HFFc6 (cell line): Measurements from ENCODE around the gene PNLIPRP3. TPM values are rescaled to one million over a fixed set of nuclear protein-coding genes. Genes with fewer than 3 reads are reported as not detected.

ENCODE experiments used
- DNase-seq: peaks from one replicate; pipeline ENCODE4 v3.0.0-alpha.2; 2018
- H3K27ac Mint-ChIP-seq: 2 replicates; pipeline ENCODE4 v1.8.0; 2020; ENCODE audit warnings: mild to moderate bottlenecking, mixed read lengths
- H3K27me3 Mint-ChIP-seq: 2 replicates; pipeline ENCODE4 v1.8.0; 2021; ENCODE audit warnings: mild to moderate bottlenecking, moderate library complexity, mixed read lengths; ENCODE audit not compliant: insufficient read depth
- H3K36me3 Mint-ChIP-seq: 2 replicates; pipeline ENCODE4 v1.8.0; 2021; ENCODE audit warnings: low read depth, mixed read lengths
- H3K4me1 Mint-ChIP-seq: 2 replicates; pipeline ENCODE4 v1.8.0; 2020; ENCODE audit warnings: low read depth, mixed read lengths
- H3K4me3 Mint-ChIP-seq: 2 replicates; pipeline ENCODE4 v1.8.0; 2020; ENCODE audit warnings: mild to moderate bottlenecking, moderate library complexity, mixed read lengths
- H3K9me3 Mint-ChIP-seq: 2 replicates; pipeline ENCODE4 v1.8.0; 2020; ENCODE audit warnings: mild to moderate bottlenecking, mixed read lengths
- total RNA-seq, 6 experiments: library from RNA; stranded (reverse); fragmentation: NEBNext Ultra II Directional; extraction: Animal tissue kit (Norgen Biotek cat#: 25700); gene quantifications; 2 replicates in 1 of 6; 3 replicates in 5 of 6; pipeline ENCODE4 v1.2.3, GENCODE V29; 2021
- TF ChIP-seq, protein P1 (sequence below): fragments of 200-600 bp; sonication (generic); IDR thresholded peaks from 2 replicates; pipeline ENCODE4 v1.5.0; 2021; ENCODE audit warnings: antibody characterized with exemption, mild to moderate bottlenecking

Gene PNLIPRP3
- total RNA-seq, 6 experiments from 2014 or later = not detected

DNA sequence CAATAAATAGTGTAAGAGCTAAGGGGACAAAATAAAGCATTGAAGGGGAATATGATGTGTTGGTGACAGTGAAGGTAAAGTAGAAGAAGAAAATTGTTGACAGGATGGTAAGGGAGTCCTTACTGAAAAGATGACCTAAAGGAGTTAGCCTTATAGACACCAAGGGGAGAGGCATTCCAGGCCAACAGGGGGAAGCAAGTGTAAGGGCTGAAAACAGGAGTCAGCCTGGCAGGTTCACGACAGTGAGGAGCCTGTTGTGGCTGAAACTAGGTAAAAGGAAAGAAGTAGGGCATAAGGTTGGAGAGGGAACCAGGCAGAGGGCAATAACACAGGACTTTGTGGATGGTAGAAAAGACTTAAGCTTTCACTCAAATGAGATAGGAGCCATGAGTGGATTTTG is 34.0 kb downstream of the PNLIPRP3 start:
- Mint-ChIP-seq H3K4me1 (no peaks in the 10 kb centered on the region), H3K27me3 (no peaks in the 10 kb centered on the region; the same call in 1 of the 2 replicates), H3K27ac (no peak overlapping the region), H3K4me3 (no peak overlapping the region), H3K36me3 (no peaks in the 10 kb centered on the region), H3K9me3 (peaks cover 13% of the 10 kb centered on the region; the same call in 1 of the 2 replicates)
- no peak for DNase-seq
- TF ChIP-seq, protein P1, sequence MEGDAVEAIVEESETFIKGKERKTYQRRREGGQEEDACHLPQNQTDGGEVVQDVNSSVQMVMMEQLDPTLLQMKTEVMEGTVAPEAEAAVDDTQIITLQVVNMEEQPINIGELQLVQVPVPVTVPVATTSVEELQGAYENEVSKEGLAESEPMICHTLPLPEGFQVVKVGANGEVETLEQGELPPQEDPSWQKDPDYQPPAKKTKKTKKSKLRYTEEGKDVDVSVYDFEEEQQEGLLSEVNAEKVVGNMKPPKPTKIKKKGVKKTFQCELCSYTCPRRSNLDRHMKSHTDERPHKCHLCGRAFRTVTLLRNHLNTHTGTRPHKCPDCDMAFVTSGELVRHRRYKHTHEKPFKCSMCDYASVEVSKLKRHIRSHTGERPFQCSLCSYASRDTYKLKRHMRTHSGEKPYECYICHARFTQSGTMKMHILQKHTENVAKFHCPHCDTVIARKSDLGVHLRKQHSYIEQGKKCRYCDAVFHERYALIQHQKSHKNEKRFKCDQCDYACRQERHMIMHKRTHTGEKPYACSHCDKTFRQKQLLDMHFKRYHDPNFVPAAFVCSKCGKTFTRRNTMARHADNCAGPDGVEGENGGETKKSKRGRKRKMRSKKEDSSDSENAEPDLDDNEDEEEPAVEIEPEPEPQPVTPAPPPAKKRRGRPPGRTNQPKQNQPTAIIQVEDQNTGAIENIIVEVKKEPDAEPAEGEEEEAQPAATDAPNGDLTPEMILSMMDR = no peak

DNA sequence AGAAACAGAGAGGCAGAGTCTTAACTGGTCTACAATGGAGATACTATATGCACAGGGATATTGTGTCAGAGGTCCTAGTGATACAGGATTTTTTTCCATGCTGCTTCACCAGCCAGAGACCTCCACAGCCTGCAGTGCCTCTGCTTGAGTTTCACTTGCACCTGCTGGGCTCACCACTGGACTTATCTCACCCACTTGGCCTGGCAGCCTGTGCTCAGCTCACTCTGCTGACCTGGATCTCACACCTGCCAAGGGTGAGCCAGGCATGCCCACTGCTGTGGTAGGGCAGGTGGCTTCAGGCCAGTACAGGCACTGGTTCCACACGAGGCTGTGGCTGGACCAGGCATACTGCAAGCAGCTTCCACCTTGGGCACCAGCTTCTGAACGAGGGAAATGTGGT is 36.6 kb downstream of the PNLIPRP3 start:
- H3K36me3 Mint-ChIP-seq = no peaks in the 10 kb centered on the region
- no peak for DNase-seq
- peaks cover under 1% of the 10 kb centered on the region for H3K4me1 Mint-ChIP-seq
- H3K27me3 Mint-ChIP-seq = no peaks in the 10 kb centered on the region; the same call in none of the 2 replicates
- H3K27ac Mint-ChIP-seq = no peak overlapping the region
- H3K4me3 Mint-ChIP-seq = no peak overlapping the region
- TF ChIP-seq, protein P1 = no peak
- H3K9me3 Mint-ChIP-seq = peaks cover 9% of the 10 kb centered on the region; the same call in 1 of the 2 replicates

DNA sequence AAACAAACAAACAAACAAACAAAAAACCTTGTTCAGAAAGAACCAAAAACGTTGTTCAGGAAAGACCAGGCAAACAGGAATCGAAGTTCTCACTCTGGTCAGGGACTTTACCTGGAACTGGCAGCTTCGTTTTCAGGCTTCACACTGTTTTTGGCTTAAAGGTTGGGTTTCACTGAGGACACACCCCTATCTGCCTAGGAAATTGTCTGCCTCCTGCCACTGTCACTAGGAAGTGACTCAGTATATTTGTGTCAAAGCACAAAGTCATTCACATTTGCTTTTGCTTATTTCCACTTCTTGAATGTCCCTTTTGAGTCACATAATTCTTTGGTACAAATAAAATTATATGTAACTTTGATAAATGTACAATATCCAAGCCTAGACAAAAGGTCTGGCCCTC is 37.9 kb downstream of the PNLIPRP3 start:
- H3K4me3 Mint-ChIP-seq = no peak overlapping the region
- H3K4me1 Mint-ChIP-seq = peaks cover 13% of the 10 kb centered on the region
- H3K27ac Mint-ChIP-seq = no peak overlapping the region
- H3K36me3 Mint-ChIP-seq = no peaks in the 10 kb centered on the region
- TF ChIP-seq, protein P1 = no peak
- H3K27me3 Mint-ChIP-seq = peaks cover 3% of the 10 kb centered on the region; the same call in 1 of the 2 replicates
- H3K9me3 Mint-ChIP-seq = peaks cover 12% of the 10 kb centered on the region; the same call in 1 of the 2 replicates
- DNase-seq = no peak

DNA sequence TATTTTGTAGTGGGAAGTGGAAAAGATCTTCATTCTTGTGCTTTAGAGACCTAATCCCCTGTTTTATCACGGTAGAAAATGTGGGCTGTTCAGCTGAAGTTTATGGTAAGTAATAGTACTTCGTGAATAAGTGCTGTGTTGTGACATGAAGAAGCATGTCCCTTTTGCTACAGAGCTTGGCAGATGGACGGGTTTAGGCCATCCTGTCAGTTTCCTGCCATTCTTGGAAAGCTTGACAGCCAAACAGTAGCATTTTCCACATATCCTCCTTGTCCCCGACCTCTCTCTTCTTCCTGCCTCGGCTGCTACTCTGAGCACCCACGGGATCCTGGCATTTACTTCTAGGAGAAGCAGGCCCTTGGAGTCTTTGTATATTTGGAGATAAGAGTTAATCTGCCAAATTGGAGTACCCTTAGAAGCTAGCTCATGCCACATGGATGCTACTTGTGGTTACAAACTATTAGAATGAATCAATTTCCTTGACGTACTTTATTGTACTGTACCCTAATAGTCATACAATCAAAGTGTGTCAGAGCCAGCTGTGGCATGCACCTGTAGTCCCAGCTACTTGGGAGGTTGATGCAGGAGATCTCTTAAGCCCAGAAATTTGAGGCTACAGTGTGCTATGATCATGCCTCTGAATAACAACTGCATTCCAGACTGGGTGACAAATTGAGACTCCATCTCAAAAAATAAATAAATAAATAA is 39.2 kb downstream of the PNLIPRP3 start:
- TF ChIP-seq, protein P1 = no peak
- H3K4me3 Mint-ChIP-seq = no peak overlapping the region
- peaks cover 13% of the 10 kb centered on the region for H3K4me1 Mint-ChIP-seq
- no peaks in the 10 kb centered on the region for H3K36me3 Mint-ChIP-seq
- no peak for DNase-seq
- no peak overlapping the region for H3K27ac Mint-ChIP-seq
- peaks cover 12% of the 10 kb centered on the region; the same call in 1 of the 2 replicates for H3K9me3 Mint-ChIP-seq
- peaks cover 3% of the 10 kb centered on the region; the same call in 1 of the 2 replicates for H3K27me3 Mint-ChIP-seq

DNA sequence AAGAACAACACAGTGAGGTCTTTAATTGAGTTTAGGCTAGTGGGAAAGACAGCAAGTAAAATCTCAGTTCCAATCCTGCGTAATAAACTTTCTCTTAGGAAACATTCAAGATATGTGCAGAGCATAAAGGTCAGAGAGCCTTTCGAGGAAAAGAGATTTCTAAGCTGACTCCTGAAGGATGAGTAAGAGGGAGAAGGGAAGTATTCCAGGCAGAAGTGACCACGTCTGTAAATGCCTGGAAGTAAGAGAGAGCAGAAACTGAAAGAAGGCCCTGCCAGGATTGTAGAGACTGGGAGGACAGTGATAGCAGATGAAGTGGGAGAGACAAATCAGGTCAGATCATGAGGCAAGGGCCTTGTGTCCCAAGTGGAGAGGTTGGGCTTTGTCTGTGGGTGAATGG is 41.8 kb downstream of the PNLIPRP3 start:
- no peak overlapping the region; the same call in 1 of the 2 replicates for H3K4me3 Mint-ChIP-seq
- no peaks in the 10 kb centered on the region for H3K36me3 Mint-ChIP-seq
- TF ChIP-seq, protein P1 = no peak
- peaks cover 13% of the 10 kb centered on the region; the same call in 1 of the 2 replicates for H3K9me3 Mint-ChIP-seq
- peaks cover 3% of the 10 kb centered on the region; the same call in 1 of the 2 replicates for H3K27me3 Mint-ChIP-seq
- H3K4me1 Mint-ChIP-seq = peaks cover 13% of the 10 kb centered on the region
- DNase-seq = peak; percentile 4
- H3K27ac Mint-ChIP-seq = no peak overlapping the region
